GM19324 (cell line): Measurements from ENCODE around the gene YIPF5.
A peak's percentile ranks its signal among the peaks of the same experiment; 100 is the strongest.

ENCODE experiments used
- ATAC-seq: cut with Tn5 transposase; IDR thresholded peaks from one replicate; pipeline ENCODE4 v1.9.1; 2021; ENCODE audit warnings: mild to moderate bottlenecking, moderate library complexity; ENCODE audit not compliant: unreplicated experiment, low FRiP score

YIPF5 gene

GRCh38 chr5:144170276-144171024 lies at the start of gene YIPF5, which contains the start of gene KCTD16:
Gene YIPF5, minus strand, starts transcription at chr5:144170659. Its CDS starts 704 bp downstream, at chr5:144169955.
Gene KCTD16, plus strand, starts transcription at chr5:144170873.
- peak; percentile 100 for ATAC-seq

DNA sequence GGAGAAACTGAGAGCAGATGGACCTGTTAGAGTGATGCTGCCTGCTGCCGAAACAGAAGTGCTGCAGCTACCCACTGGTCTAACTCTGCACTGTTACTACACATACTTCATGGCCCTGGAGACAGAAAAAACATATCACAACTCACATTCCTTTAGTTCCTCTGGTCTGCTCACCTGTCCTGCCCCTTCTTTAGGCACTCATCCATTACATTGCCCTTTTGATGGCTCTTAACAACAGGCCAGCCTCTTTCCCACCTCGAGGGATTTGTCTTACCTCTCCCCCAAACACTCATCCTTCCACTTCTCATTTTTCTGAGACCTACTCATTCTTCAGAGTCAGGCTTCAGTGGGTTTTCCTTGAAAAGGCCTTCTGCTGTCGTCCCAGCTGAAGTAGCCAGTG lies 49.4 kb upstream of the YIPF5 start:
- no peak for ATAC-seq

GRCh38 chr5:144210655-144211054 lies 40.2 kb upstream of the YIPF5 start:
- ATAC-seq = no peak

GRCh38 chr5:144209361-144209760 lies 38.9 kb upstream of the YIPF5 start:
- no peak for ATAC-seq

DNA sequence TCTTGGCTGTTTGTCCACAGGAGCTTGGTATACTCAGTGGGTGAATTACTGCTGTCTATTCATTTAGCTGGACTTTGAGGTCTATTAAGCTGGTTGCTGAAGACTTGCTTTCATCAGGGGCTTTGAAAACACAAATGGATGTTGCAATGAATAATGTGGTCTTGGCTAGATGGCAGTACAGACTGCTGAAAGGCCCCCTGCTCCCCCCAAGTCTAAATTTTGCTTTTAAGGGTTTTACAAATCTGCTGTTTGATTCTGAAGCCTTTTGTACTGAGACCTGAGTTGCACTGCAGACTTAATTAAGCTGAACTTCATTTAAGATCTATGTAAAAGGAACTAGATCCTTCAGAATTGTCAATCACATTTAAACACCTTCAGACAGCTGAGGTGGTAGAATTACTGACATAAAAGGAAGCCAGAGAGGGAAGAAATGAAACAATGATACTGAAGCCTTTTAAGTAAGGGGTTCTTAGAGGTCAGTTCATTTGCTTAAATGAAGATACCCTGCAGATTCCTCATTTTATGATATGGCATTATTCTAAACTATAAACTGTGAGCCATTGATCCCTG lies 37.5 kb upstream of the YIPF5 start:
- ATAC-seq = no peak

DNA sequence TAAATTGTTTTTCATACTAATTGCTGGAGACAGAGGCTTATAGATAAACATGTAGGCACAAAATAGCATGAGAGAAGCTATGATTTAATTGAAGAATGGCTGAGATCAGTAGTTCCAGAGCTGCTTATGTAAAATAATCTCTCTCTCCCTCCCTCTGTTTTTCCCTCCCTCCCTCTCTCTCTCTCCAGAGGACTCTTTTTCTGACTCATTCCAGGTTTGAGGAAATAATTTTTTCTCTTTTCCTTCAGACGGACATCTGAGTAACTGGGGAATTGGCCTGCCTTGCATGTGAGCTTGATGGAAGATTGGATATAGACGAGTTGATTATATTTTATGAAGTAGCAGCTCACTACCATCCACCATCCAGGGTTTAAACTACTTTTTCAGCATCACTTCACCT lies 35.7 kb upstream of the YIPF5 start:
- ATAC-seq = no peak

GRCh38 chr5:144205141-144205551 lies 34.7 kb upstream of the YIPF5 start:
- ATAC-seq = no peak

- ATAC-seq = peak; percentile 66
Observed at GRCh38 chr5:144203750-144204596, 33.5 kb upstream of the YIPF5 start.

DNA sequence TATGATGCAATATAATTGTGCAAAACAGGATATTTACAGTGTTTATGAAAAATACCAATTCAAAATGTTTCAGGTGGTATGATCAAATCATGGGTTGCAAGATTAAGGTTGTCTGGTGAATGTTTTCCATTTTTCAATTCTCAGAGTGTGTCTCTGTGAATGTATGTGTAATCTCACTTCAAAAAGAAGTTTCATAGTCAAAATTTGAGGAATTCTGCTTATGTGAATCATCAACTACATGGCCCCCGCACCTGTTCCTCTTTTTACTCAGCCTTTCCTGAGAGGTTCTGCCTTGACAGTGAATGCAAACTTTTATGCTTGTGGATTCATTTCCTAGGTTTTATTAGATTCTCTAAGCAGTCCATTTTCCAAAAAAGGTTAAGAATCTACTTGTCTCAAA lies 32.3 kb upstream of the YIPF5 start:
- no peak for ATAC-seq

DNA sequence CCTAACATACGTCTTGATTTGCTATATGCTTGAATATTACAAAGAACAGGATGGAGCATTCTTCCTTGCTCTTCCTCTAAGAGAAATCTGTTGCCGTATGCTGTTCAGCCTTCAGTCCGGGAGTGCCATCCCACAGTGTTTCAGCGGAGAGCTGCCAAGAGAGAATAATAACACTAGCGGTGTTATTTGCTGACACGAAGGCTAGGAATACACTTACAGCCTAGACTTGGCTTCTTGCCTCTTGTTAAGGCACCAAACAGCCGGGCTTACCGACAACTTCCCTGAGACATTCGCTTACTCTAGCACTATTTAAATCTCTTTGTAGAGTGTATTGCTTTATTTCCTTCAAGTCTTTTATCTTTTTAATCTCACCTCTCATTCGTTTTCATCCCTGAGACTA lies 31.6 kb upstream of the YIPF5 start:
- no peak for ATAC-seq

GRCh38 chr5:144201588-144201987 lies 31.1 kb upstream of the YIPF5 start:
- no peak for ATAC-seq

DNA sequence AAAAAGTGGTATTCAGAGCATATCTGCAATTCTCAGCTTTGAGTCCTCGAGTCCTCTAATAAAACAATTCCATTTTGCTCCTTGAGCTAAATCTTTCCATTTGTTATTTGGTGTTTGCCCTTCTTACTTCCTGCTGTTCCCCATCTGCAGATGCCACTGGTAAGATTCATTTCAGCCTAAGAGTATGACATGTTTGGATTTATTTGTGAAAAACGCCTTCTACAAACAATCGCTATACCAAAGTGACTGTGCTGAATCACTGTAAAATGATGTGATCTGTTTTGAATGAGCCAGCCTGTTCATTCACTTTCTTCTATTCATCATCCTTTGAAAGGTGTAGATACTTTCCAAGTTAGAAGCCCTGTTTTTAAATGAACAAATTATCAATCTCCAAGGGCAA lies 27.9 kb upstream of the YIPF5 start:
- no peak for ATAC-seq

DNA sequence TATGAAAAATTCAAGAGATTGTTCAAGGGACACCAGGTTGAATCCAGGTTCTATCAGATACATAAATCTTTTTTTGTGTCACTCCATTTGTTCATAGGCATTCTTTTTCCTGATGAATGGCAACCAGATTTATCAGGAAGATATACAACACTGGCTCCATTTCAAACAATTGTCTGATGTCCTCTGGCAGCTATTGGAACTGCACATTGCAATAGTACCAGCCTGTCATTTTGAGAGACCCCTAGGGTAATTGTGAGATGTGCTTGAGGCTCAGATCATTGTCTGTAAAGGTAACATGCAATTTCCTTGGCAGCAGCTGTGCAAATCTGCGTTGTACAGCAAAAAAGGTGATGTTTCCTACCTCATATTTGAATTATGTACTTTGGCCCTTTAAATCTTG lies 26.2 kb upstream of the YIPF5 start:
- ATAC-seq = no peak

DNA sequence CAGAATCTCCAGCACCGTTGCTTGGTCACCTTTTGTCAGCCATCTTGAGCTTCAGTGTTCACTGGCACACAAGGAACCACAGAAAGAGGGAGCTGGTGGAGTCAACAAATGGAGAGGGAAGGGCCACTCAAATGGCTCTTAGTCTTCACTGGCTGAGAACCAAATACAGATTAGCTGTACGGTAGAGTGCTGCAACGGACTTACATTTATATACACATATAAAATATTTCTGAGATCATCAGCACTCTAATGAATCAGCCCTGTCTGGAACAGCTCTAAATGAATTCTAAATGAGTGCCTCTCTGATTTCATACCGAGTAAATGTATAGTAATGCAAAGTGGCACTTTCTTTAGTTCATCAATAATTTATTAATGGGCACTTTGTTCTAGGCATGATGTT lies 25.0 kb upstream of the YIPF5 start:
- ATAC-seq = no peak

DNA sequence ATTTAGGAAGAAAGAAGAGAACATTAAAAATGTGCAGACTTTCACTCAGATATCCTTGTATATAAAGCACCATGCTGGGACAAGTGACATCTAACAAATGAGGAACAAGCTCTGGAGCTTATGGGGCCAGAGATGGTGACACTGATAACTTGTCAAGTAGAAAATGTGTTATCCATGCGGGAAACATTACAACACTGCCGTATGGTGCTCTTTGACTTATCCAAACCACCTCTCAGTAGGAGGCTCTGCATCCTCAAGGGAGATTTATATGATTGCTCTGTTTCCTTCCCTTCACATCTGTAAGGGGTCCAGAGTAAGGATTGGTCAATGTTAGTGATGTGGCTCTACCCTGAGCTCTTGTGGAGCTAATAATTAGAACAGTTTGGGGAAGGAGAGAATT lies 23.7 kb upstream of the YIPF5 start:
- no peak for ATAC-seq

- no peak for ATAC-seq
Observed at GRCh38 chr5:144192661-144193060, 22.2 kb upstream of the YIPF5 start.

DNA sequence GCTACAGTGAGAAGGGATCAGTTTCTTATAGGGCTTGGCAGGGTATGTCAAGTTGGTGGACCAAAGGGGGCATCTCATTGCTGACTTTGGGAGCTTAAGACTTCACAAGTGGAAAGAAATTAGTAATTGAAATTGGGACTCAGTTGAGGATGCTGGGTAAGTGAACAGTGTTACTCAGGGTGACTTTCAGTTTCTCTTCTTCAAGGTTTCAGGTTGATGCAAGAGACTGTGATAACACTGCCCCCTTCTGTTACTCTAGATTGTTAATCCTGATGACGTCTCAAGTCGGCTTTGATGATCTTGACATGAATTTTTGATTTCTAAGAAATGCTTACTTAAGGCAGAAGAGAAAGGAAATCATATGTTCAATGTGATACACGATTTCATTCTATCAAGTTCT lies 21.5 kb upstream of the YIPF5 start:
- peak; percentile 97 for ATAC-seq

- ATAC-seq = no peak
Observed at GRCh38 chr5:144191531-144191930, 21.1 kb upstream of the YIPF5 start.

GRCh38 chr5:144189800-144190429 lies 19.5 kb upstream of the YIPF5 start:
- no peak for ATAC-seq

- peak; percentile 86 for ATAC-seq
Observed at GRCh38 chr5:144187699-144188294, 17.3 kb upstream of the YIPF5 start.
